Measurements from ENCODE around the gene DMC1. TPM values are rescaled to one million over a fixed set of nuclear protein-coding genes. Genes with fewer than 3 reads are reported as not detected.
"Not testable (repeated sequence)": the region's sequence is repeated elsewhere in the genome, so short reads cannot be mapped to it uniquely, and the experiment has no call there.

DMC1 gene
- total RNA-seq, 2 experiments from 2014 or later: 12.3 to 12.5 TPM

GRCh38 chr22:38601221-38601764 lies 31.3 kb upstream of the DMC1 start:
- no peak for DNase-seq
- Mint-ChIP-seq H3K4me1 (no peaks in the 10 kb centered on the region), H3K9me3 (no peaks in the 10 kb centered on the region), H3K36me3 (ENCODE audit: low read depth) (no peaks in the 10 kb centered on the region), H3K27ac (no peak overlapping the region), H3K4me3 (no peak overlapping the region), H3K27me3 (peaks cover 10% of the 10 kb centered on the region)
- CTCF ChIA-PET: interaction anchor here (0.6 kb wide), 1 partner anchor 13 kb away, joined by 3 read pairs; no protein-coding TSS in a partner anchor
- POLR2A ChIA-PET: no interaction called here

GRCh38 chr22:38599466-38599865 lies 29.5 kb upstream of the DMC1 start:
- H3K4me1 Mint-ChIP-seq: no peaks in the 10 kb centered on the region
- POLR2A ChIA-PET: no interaction called here
- H3K27me3 Mint-ChIP-seq: peaks cover 10% of the 10 kb centered on the region
- H3K27ac Mint-ChIP-seq: no peak overlapping the region
- CTCF ChIA-PET: interaction anchor here (0.7 kb wide), 1 partner anchor 312 kb away, joined by 3 read pairs; no protein-coding TSS in a partner anchor
- no peaks in the 10 kb centered on the region for H3K36me3 Mint-ChIP-seq (ENCODE audit: low read depth)
- no peak for DNase-seq
- H3K9me3 Mint-ChIP-seq: no peaks in the 10 kb centered on the region
- no peak overlapping the region for H3K4me3 Mint-ChIP-seq

GRCh38 chr22:38582923-38583322 lies 12.9 kb upstream of the DMC1 start:
- H3K27ac Mint-ChIP-seq; H3K27me3 Mint-ChIP-seq; H3K4me1 Mint-ChIP-seq; H3K36me3 Mint-ChIP-seq (ENCODE audit: low read depth); POLR2A ChIA-PET; DNase-seq; H3K9me3 Mint-ChIP-seq; CTCF ChIA-PET; H3K4me3 Mint-ChIP-seq: not testable (repeated sequence)

GRCh38 chr22:38578505-38578904 lies 8.5 kb upstream of the DMC1 start:
- POLR2A ChIA-PET: no interaction called here
- no peak overlapping the region for H3K27ac Mint-ChIP-seq
- H3K9me3 Mint-ChIP-seq: no peaks in the 10 kb centered on the region
- H3K36me3 Mint-ChIP-seq (ENCODE audit: low read depth): no peaks in the 10 kb centered on the region
- no peak overlapping the region for H3K4me3 Mint-ChIP-seq
- DNase-seq: no peak
- CTCF ChIA-PET: interaction anchor here (0.5 kb wide), 1 partner anchor 92 kb away, joined by 6 read pairs; no protein-coding TSS in a partner anchor
- no peaks in the 10 kb centered on the region for H3K4me1 Mint-ChIP-seq
- H3K27me3 Mint-ChIP-seq: no peaks in the 10 kb centered on the region

- no peaks in the 10 kb centered on the region for H3K9me3 Mint-ChIP-seq
- peaks cover 7% of the 10 kb centered on the region for H3K36me3 Mint-ChIP-seq (ENCODE audit: low read depth)
- H3K4me3 Mint-ChIP-seq: no peak overlapping the region
- no peak overlapping the region for H3K27ac Mint-ChIP-seq
- peaks cover 24% of the 10 kb centered on the region for H3K4me1 Mint-ChIP-seq
- H3K27me3 Mint-ChIP-seq: no peaks in the 10 kb centered on the region
- peak; percentile 55 for DNase-seq
- POLR2A ChIA-PET: no interaction called here
- CTCF ChIA-PET: interaction anchor here (1.0 to 2.0 kb wide), 5 partner anchors 9 to 521 kb away, joined by 3 to 5 read pairs (median 5); partner anchors contain the start of gene TOMM22
Measured at GRCh38 chr22:38572065-38572464, 2.1 kb upstream of the DMC1 start.

- H3K9me3 Mint-ChIP-seq: no peaks in the 10 kb centered on the region
- ChIA-PET CTCF (interaction anchor here (0.8 to 2.0 kb wide), 3 partner anchors 9 to 520 kb away, joined by 4 to 5 read pairs (median 5); no protein-coding TSS in a partner anchor), POLR2A (no interaction called here)
- peaks cover 10% of the 10 kb centered on the region for H3K36me3 Mint-ChIP-seq (ENCODE audit: low read depth)
- DNase-seq: peak; percentile 55
- peaks cover 24% of the 10 kb centered on the region for H3K4me1 Mint-ChIP-seq
- H3K4me3 Mint-ChIP-seq: peak overlapping the region; percentile 83
- H3K27me3 Mint-ChIP-seq: no peaks in the 10 kb centered on the region
- peak overlapping the region; percentile 97 for H3K27ac Mint-ChIP-seq
Measured at GRCh38 chr22:38570779-38571364, 889 bp upstream of the DMC1 start.

- Mint-ChIP-seq H3K9me3 (no peaks in the 10 kb centered on the region), H3K4me3 (peak overlapping the region; percentile 83), H3K4me1 (peaks cover 24% of the 10 kb centered on the region), H3K27ac (peak overlapping the region; percentile 97), H3K27me3 (no peaks in the 10 kb centered on the region), H3K36me3 (ENCODE audit: low read depth) (peaks cover 10% of the 10 kb centered on the region)
- ChIA-PET POLR2A (interaction anchor here (0.6 kb wide), 1 partner anchor 111 kb away, joined by 3 read pairs; no protein-coding TSS in a partner anchor), CTCF (no interaction called here)
- DNase-seq: peak; percentile 7
Measured at GRCh38 chr22:38569181-38569971, 607 bp downstream of the DMC1 start.

GRCh38 chr22:38567531-38568285 lies 2.3 kb downstream of the DMC1 start:
- CTCF ChIA-PET: interaction anchor here (0.6 to 1.4 kb wide), 3 partner anchors 114 to 516 kb away, joined by 3 read pairs; partner anchors contain the start of gene TOMM22

GRCh38 chr22:38566726-38567504 lies 3.1 kb downstream of the DMC1 start:
- H3K27me3 Mint-ChIP-seq: no peaks in the 10 kb centered on the region
- ChIA-PET POLR2A (interaction anchor here (0.6 kb wide), 1 partner anchor 135 kb away, joined by 3 read pairs; no protein-coding TSS in a partner anchor), CTCF (interaction anchor here (1.4 kb wide), 1 partner anchor 115 kb away, joined by 3 read pairs; the partner anchor contains the start of gene TOMM22)
- no peak overlapping the region for H3K27ac Mint-ChIP-seq
- H3K4me3 Mint-ChIP-seq: no peak overlapping the region
- no peaks in the 10 kb centered on the region for H3K9me3 Mint-ChIP-seq
- peaks cover 10% of the 10 kb centered on the region for H3K36me3 Mint-ChIP-seq (ENCODE audit: low read depth)
- DNase-seq: no peak
- H3K4me1 Mint-ChIP-seq: peaks cover 24% of the 10 kb centered on the region

More at GRCh38 chr22:38567531-38568285, 2.3 kb downstream of the DMC1 start:
- no peak for DNase-seq
- POLR2A ChIA-PET: no interaction called here
- Mint-ChIP-seq H3K9me3 (no peaks in the 10 kb centered on the region), H3K27ac (no peak overlapping the region), H3K36me3 (ENCODE audit: low read depth) (peaks cover 10% of the 10 kb centered on the region), H3K4me1 (peaks cover 24% of the 10 kb centered on the region), H3K4me3 (no peak overlapping the region), H3K27me3 (no peaks in the 10 kb centered on the region)

- DNase-seq: no peak
- CTCF ChIA-PET: interaction anchor here (0.8 kb wide), 1 partner anchor 13 kb away, joined by 3 read pairs; no protein-coding TSS in a partner anchor
Measured at GRCh38 chr22:38565441-38565840, 4.5 kb downstream of the DMC1 start.

GRCh38 chr22:38564669-38565068 lies 5.3 kb downstream of the DMC1 start:
- no peak overlapping the region for H3K4me3 Mint-ChIP-seq
- no peaks in the 10 kb centered on the region for H3K27me3 Mint-ChIP-seq
- peaks cover 7% of the 10 kb centered on the region for H3K36me3 Mint-ChIP-seq (ENCODE audit: low read depth)
- ChIA-PET CTCF (interaction anchor here (0.8 kb wide), 1 partner anchor 12 kb away, joined by 3 read pairs; no protein-coding TSS in a partner anchor), POLR2A (interaction anchor here (0.7 kb wide), 1 partner anchor 37 kb away, joined by 3 read pairs; no protein-coding TSS in a partner anchor)
- H3K27ac Mint-ChIP-seq: no peak overlapping the region
- no peak for DNase-seq
- H3K4me1 Mint-ChIP-seq: peaks cover 8% of the 10 kb centered on the region
- H3K9me3 Mint-ChIP-seq: no peaks in the 10 kb centered on the region

More at GRCh38 chr22:38565441-38565840, 4.5 kb downstream of the DMC1 start:
- Mint-ChIP-seq H3K27me3 (no peaks in the 10 kb centered on the region), H3K27ac (no peak overlapping the region), H3K36me3 (ENCODE audit: low read depth) (peaks cover 10% of the 10 kb centered on the region), H3K9me3 (no peaks in the 10 kb centered on the region), H3K4me3 (no peak overlapping the region), H3K4me1 (peaks cover 12% of the 10 kb centered on the region)
- POLR2A ChIA-PET: no interaction called here

Data from activated CD4-positive, alpha-beta T cell treated with anti-CD3 and anti-CD28 coated beads, Interleukin-2, amount 10 ng/mL, durations not matched to agents 7 days and 5 days (primary cell).